MM.1S (cell line): Measurements from ENCODE around the gene AIRE.

ENCODE experiments used
- EZH2 ChIP-seq: fragments of 300-600 bp; sonication (generic); optimal IDR thresholded peaks from 2 replicates; pipeline ENCODE3; 2017; ENCODE audit warnings: low read depth, mild to moderate bottlenecking, antibody characterized with exemption, low read length, mixed read lengths
- TF ChIP-seq, protein P1 (sequence below): fragments of 300-600 bp; sonication (generic); IDR thresholded peaks from 2 replicates; pipeline ENCODE4 v1.5.1; 2016; ENCODE audit warnings: antibody characterized with exemption, low read length, mixed read lengths

DNA sequence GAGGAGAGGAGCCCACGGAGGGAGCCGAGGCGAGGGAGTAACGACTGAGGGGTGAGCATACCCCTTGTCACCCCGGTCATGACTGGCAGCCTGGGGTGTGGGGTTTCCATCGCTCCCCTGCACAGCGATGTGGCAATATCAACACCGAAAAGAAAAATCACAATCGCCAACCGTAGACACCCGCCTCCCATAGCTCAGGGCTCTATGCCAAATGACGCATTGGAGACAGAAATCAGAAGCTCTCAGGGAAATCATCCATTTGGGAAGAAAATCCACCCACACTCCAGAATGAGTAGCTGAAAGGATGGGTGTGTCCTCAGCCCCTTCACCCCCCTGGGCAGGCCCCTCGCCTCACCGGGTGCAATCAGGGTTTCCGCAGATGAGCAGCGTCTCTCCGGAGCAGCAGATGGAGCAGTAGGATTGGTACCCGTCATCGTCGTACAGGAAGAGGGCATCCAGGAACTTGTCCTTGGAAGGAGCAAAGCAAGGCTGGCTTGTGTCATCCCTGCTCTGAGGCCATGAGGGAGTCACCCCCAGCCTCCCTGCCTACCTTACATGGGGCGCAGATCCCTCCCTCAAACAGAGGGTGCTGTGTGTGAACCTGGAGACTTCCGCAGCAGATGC is 26.5 kb upstream of the AIRE start:
- TF ChIP-seq, protein P1, sequence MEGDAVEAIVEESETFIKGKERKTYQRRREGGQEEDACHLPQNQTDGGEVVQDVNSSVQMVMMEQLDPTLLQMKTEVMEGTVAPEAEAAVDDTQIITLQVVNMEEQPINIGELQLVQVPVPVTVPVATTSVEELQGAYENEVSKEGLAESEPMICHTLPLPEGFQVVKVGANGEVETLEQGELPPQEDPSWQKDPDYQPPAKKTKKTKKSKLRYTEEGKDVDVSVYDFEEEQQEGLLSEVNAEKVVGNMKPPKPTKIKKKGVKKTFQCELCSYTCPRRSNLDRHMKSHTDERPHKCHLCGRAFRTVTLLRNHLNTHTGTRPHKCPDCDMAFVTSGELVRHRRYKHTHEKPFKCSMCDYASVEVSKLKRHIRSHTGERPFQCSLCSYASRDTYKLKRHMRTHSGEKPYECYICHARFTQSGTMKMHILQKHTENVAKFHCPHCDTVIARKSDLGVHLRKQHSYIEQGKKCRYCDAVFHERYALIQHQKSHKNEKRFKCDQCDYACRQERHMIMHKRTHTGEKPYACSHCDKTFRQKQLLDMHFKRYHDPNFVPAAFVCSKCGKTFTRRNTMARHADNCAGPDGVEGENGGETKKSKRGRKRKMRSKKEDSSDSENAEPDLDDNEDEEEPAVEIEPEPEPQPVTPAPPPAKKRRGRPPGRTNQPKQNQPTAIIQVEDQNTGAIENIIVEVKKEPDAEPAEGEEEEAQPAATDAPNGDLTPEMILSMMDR: no peak
- no peak for TF ChIP-seq EZH2
